ENCODE results near the gene MAP2. TPM values are rescaled to one million over a fixed set of nuclear protein-coding genes. Genes with fewer than 3 reads are reported as not detected.

Gene MAP2
- total RNA-seq, 2 donors from 2014 or later = 1.8 TPM

DNA sequence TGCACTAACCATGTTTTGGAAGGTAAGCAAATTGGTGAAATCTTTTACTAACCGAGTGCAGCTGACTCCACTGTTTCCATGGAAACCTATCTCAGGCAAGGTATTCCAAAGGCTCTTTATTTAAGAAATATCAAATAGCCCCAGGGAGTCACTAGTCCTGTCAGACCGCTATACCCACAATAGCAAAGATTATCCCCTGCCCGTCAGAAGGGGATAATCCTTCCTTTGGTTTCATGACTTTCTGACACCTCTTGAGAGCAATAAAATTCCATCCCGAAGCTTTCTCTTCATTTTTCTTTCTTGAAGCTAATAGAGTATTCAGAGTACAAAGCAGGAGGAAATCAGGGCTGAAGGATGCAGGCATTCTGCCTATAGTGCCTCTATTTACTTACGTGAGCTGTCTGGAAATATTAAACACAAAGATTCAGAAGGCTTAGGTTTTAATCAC is 34.7 kb upstream of the MAP2 start:
- Mint-ChIP-seq H3K4me1 (no peaks in the 10 kb centered on the region), H3K27me3 (ENCODE audit: insufficient read depth) (no peaks in the 10 kb centered on the region), H3K9me3 (peaks cover 6% of the 10 kb centered on the region), H3K4me3 (no peak overlapping the region), H3K27ac (no peak overlapping the region), H3K36me3 (ENCODE audit: low read depth) (no peaks in the 10 kb centered on the region)
- Histone ChIP-seq H3K4me1 (ENCODE audit: control insufficient read depth, insufficient read depth, low read length) (no peaks in the 10 kb centered on the region), H3K9me3 (ENCODE audit: control insufficient read depth, low read length) (no peaks in the 10 kb centered on the region), H3K36me3 (ENCODE audit: control insufficient read depth, insufficient read depth, low read length) (no peaks in the 10 kb centered on the region), H3K4me3 (ENCODE audit: low read length) (no peak overlapping the region), H3K27me3 (ENCODE audit: control insufficient read depth, insufficient read depth, low read length, poor library complexity, severe bottlenecking) (no peaks in the 10 kb centered on the region), H3K27ac (ENCODE audit: low read depth, low read length) (peak overlapping the region; percentile 89), H3K9ac (ENCODE audit: extremely low read depth, low read length, poor library complexity, severe bottlenecking) (no peak overlapping the region)
- no peak for DNase-seq
- 56 to 71% methylated on average over 5 of the region's 5 CpGs for WGBS, 2 experiments (ENCODE audit: insufficient coverage in 1 of 2, insufficient read length in 1 of 2)
- TF ChIP-seq, protein P1, sequence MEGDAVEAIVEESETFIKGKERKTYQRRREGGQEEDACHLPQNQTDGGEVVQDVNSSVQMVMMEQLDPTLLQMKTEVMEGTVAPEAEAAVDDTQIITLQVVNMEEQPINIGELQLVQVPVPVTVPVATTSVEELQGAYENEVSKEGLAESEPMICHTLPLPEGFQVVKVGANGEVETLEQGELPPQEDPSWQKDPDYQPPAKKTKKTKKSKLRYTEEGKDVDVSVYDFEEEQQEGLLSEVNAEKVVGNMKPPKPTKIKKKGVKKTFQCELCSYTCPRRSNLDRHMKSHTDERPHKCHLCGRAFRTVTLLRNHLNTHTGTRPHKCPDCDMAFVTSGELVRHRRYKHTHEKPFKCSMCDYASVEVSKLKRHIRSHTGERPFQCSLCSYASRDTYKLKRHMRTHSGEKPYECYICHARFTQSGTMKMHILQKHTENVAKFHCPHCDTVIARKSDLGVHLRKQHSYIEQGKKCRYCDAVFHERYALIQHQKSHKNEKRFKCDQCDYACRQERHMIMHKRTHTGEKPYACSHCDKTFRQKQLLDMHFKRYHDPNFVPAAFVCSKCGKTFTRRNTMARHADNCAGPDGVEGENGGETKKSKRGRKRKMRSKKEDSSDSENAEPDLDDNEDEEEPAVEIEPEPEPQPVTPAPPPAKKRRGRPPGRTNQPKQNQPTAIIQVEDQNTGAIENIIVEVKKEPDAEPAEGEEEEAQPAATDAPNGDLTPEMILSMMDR (conservative IDR thresholded peaks at IDR 0.05) = no peak

DNA sequence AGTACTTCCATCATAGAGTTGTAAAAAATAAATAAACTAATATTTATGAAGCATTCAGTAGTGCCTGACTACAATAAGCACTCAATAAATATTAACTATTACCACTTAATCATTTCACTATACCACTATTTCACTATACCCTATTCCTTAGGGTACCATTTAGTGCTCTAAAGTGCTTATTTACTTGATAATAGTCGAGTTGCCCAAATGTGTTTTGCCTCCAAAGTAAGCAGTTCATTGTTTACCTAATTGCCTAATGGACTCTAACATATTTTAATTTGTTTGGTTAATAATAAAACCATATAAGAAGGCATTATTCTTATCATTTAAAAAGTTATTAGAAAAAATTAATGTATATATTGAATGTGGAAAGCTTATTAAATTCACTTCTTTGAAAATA is 33.0 kb upstream of the MAP2 start:
- Histone ChIP-seq H3K9ac (ENCODE audit: extremely low read depth, low read length, poor library complexity, severe bottlenecking) (no peak overlapping the region), H3K27me3 (ENCODE audit: control insufficient read depth, insufficient read depth, low read length, poor library complexity, severe bottlenecking) (no peaks in the 10 kb centered on the region), H3K27ac (ENCODE audit: low read depth, low read length) (no peak overlapping the region), H3K4me3 (ENCODE audit: low read length) (no peak overlapping the region), H3K4me1 (ENCODE audit: control insufficient read depth, insufficient read depth, low read length) (no peaks in the 10 kb centered on the region), H3K36me3 (ENCODE audit: control insufficient read depth, insufficient read depth, low read length) (no peaks in the 10 kb centered on the region), H3K9me3 (ENCODE audit: control insufficient read depth, low read length) (no peaks in the 10 kb centered on the region)
- H3K4me3 Mint-ChIP-seq = no peak overlapping the region
- TF ChIP-seq, protein P1 (conservative IDR thresholded peaks at IDR 0.05) = no peak
- H3K36me3 Mint-ChIP-seq (ENCODE audit: low read depth) = no peaks in the 10 kb centered on the region
- no peak overlapping the region for H3K27ac Mint-ChIP-seq
- WGBS, 2 experiments (ENCODE audit: insufficient coverage in 1 of 2, insufficient read length in 1 of 2) = 73 to 83% methylated on average over 1 of the region's 1 CpG
- DNase-seq = no peak
- no peaks in the 10 kb centered on the region for H3K4me1 Mint-ChIP-seq
- H3K9me3 Mint-ChIP-seq = peaks cover 6% of the 10 kb centered on the region
- no peaks in the 10 kb centered on the region for H3K27me3 Mint-ChIP-seq (ENCODE audit: insufficient read depth)

GRCh38 chr2:209391776-209392401 is 32.0 kb upstream of the MAP2 start:
- no peaks in the 10 kb centered on the region for H3K27me3 ChIP-seq (ENCODE audit: control insufficient read depth, insufficient read depth, low read length, poor library complexity, severe bottlenecking)
- no peak overlapping the region for H3K4me3 ChIP-seq (ENCODE audit: low read length)
- Mint-ChIP-seq H3K4me1 (no peaks in the 10 kb centered on the region), H3K36me3 (ENCODE audit: low read depth) (no peaks in the 10 kb centered on the region), H3K4me3 (no peak overlapping the region), H3K27me3 (ENCODE audit: insufficient read depth) (no peaks in the 10 kb centered on the region), H3K9me3 (peaks cover 6% of the 10 kb centered on the region), H3K27ac (no peak overlapping the region)
- WGBS, 2 experiments (ENCODE audit: insufficient coverage in 1 of 2, insufficient read length in 1 of 2) = 78 to 81% methylated on average over 3 of the region's 3 CpGs
- no peaks in the 10 kb centered on the region for H3K9me3 ChIP-seq (ENCODE audit: control insufficient read depth, low read length)
- DNase-seq = no peak
- TF ChIP-seq, protein P1 (conservative IDR thresholded peaks at IDR 0.05) = no peak
- H3K36me3 ChIP-seq (ENCODE audit: control insufficient read depth, insufficient read depth, low read length) = no peaks in the 10 kb centered on the region
- no peak overlapping the region for H3K9ac ChIP-seq (ENCODE audit: extremely low read depth, low read length, poor library complexity, severe bottlenecking)
- no peaks in the 10 kb centered on the region for H3K4me1 ChIP-seq (ENCODE audit: control insufficient read depth, insufficient read depth, low read length)
- H3K27ac ChIP-seq (ENCODE audit: low read depth, low read length) = peak overlapping the region; percentile 58
